Retinal pigment epithelial cell (primary cell): Measurements from ENCODE around the gene CPNE9.

Source experiments
- DNase-seq: peaks from one replicate; pipeline ENCODE4 v3.0.0-alpha.2; 2010; ENCODE audit warnings: low read depth
- H3K4me3 ChIP-seq: 2 replicates; pipeline ENCODE4 v1.5.1; 2011; ENCODE audit warnings: mild to moderate bottlenecking, low read length, control low read depth, moderate library complexity
- TF ChIP-seq, protein P1 (sequence below): conservative IDR thresholded peaks from 2 replicates; pipeline ENCODE4 v1.5.1; 2011; ENCODE audit warnings: low read depth, low read length, control low read depth, inconsistent platforms

CPNE9 gene

DNA sequence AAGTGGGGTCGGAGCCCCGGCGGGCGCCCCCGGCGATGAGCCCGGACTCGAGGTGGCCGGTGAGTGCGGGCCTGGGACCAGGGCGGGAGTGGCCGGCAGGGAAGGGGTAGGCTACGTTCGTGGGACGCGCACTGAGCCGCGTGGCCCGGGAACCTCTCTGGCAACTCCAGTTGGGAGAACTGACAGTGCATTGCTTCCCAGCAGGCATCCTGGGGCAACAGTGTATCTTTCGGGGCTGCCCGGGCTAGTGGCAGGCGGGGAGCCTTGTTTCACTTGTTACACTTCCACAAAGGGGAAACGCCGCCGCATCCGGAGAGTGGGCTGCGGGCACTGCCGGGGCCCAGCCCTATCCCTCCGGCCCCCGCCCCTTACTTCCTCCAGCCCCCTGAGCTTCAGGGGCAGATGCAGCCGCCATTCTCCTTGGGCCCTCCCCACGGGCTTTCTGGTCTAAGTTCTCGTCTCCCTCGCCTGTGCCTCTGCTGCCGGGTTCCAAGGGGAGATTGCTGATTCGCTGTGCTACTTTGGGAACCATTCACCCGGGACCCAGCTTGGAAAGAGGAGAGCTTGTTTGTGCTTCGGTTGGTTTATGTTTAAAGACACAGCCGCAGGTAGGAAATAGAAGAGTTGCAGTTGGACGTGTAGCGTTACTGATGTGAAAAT, 28.6 kb downstream of the CPNE9 start:
- DNase-seq: no peak
- TF ChIP-seq, protein P1, sequence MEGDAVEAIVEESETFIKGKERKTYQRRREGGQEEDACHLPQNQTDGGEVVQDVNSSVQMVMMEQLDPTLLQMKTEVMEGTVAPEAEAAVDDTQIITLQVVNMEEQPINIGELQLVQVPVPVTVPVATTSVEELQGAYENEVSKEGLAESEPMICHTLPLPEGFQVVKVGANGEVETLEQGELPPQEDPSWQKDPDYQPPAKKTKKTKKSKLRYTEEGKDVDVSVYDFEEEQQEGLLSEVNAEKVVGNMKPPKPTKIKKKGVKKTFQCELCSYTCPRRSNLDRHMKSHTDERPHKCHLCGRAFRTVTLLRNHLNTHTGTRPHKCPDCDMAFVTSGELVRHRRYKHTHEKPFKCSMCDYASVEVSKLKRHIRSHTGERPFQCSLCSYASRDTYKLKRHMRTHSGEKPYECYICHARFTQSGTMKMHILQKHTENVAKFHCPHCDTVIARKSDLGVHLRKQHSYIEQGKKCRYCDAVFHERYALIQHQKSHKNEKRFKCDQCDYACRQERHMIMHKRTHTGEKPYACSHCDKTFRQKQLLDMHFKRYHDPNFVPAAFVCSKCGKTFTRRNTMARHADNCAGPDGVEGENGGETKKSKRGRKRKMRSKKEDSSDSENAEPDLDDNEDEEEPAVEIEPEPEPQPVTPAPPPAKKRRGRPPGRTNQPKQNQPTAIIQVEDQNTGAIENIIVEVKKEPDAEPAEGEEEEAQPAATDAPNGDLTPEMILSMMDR: no peak
- peak overlapping the region; percentile 83 for H3K4me3 ChIP-seq

DNA sequence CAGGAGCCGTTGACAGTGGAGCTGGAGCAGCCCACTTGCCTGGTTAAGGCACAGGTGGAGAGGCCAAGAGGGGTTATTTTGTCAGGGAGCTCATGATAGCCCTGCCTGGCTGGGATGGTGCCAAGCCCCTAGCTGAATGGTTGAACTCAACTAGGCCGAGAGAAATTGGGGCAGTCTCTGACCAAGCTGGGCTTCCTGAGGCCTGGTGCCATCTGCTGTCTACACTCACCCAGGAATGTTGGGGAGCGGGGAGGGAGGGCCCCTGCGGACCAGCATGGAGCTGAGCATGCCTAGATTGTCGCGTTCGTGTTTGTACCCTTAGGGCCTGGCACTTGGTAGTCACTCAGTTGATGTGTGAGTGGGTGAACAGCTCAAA, 29.1 kb downstream of the CPNE9 start:
- H3K4me3 ChIP-seq: peak overlapping the region; percentile 83

DNA sequence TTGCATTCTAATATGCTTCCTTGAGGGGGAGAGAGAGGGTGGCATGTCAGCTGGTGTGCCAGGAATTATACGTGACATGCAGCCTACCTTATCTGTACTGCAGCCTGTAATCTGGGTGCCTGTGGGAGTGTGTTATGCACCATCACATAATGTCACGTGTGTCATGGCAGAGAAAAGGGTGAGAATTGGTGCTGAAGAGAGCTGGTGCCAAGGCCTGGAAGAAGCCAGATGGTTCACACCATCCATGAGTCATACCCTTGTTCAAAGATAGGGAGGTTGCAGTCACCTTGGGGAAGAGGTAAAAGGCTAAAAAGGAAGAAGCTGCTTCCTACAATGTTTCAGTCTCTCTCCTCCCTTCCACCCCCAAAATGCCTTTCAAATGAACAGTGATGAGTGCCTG, 33.2 kb downstream of the CPNE9 start:
- no peak for DNase-seq
- no peak overlapping the region for H3K4me3 ChIP-seq
- TF ChIP-seq, protein P1: no peak

More for the DNA sequence above, 29.1 kb downstream of the CPNE9 start:
- DNase-seq: no peak
- TF ChIP-seq, protein P1: no peak

DNA sequence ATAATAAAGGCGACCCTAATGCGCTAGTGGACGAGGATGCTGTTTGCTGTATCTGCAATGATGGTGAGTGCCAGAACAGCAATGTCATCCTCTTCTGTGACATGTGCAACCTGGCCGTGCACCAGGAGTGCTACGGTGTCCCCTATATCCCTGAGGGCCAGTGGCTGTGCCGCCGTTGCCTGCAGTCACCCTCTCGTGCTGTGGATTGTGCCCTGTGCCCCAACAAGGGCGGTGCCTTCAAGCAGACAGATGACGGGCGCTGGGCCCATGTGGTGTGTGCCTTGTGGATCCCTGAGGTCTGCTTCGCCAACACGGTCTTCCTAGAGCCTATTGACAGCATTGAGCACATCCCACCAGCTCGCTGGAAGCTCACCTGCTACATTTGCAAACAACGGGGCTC, 35.5 kb downstream of the CPNE9 start:
- no peak overlapping the region for H3K4me3 ChIP-seq
- TF ChIP-seq, protein P1: no peak
- no peak for DNase-seq

DNA sequence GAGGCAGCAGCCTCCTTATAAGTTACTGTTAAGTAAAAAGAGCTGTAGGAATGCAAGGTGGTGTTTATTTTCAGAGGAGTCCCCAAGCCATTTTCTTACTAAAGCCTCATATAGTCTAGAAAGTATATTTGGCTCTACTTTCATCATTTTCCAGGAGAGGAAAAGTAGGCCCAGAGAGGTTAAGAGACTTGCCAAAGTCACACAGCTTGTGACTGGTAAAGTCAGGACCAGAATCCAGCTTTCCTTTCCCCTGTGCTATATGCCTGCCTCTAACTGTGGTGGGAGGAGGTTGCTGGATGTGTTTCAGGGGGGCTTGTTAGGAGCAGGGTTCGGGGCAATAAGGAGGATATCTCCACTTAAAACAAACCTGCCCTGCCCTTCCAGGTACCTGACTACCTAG, 38.9 kb downstream of the CPNE9 start:
- TF ChIP-seq, protein P1: no peak
- no peak for DNase-seq

DNA sequence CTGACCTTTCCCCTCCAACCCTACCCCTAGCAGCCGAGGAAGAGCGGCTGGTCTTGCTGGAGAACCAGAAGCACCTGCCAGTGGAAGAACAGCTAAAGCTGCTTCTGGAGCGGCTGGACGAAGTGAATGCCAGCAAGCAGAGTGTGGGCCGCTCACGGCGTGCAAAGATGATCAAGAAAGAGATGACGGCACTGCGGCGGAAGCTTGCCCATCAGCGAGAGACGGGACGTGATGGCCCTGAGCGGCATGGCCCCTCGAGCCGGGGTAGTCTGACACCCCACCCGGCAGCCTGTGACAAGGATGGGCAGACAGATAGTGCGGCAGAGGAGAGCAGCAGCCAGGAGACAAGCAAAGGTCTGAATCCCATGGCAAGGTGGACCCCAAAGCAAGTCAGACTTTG, 39.9 kb downstream of the CPNE9 start:
- H3K4me3 ChIP-seq: no peak overlapping the region
- DNase-seq: no peak
- TF ChIP-seq, protein P1: no peak

More for the DNA sequence above, 38.9 kb downstream of the CPNE9 start:
- no peak overlapping the region for H3K4me3 ChIP-seq

DNA sequence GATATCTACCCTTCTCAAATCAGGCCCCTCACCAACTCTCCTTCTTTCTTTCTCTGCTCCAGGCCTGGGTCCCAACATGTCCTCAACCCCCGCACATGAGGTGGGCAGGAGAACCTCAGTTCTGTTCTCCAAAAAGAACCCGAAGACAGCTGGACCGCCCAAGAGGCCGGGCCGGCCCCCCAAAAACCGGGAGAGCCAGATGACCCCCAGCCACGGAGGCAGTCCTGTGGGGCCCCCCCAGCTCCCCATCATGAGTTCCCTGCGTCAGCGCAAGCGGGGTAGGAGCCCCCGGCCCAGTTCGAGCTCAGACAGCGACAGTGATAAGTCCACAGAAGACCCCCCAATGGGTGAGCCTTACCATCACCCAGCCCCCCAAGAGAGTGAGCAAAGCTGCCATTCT, 40.5 kb downstream of the CPNE9 start:
- DNase-seq: no peak
- TF ChIP-seq, protein P1: no peak
- H3K4me3 ChIP-seq: no peak overlapping the region
